ENCODE results near the gene EFCAB5. TPM values are rescaled to one million over a fixed set of nuclear protein-coding genes. Genes with fewer than 3 reads are reported as not detected.
"Not testable (repeated sequence)": the region's sequence is repeated elsewhere in the genome, so short reads cannot be mapped to it uniquely, and the experiment has no call there.

The EFCAB5 gene
- total RNA-seq, 1 experiment from 2014 or later, result 0.07 TPM

- DNase-seq (ENCODE audit: low spot score), result no peak
- in situ Hi-C loops (cut with HindIII; ENCODE audit: low sequenced_read_pairs), result no loop called here
Measured at GRCh38 chr17:30130121-30130520, 188.7 kb downstream of the EFCAB5 start.

GRCh38 chr17:30132615-30133014, 191.2 kb downstream of the EFCAB5 start:
- in situ Hi-C loops (cut with HindIII; ENCODE audit: low sequenced_read_pairs), result no loop called here
- no peak for DNase-seq (ENCODE audit: low spot score)

- no peak for DNase-seq (ENCODE audit: low spot score)
- in situ Hi-C loops (cut with HindIII; ENCODE audit: low sequenced_read_pairs), result no loop called here
Measured at GRCh38 chr17:30133197-30133596, 191.8 kb downstream of the EFCAB5 start.

GRCh38 chr17:30134551-30134950, 193.1 kb downstream of the EFCAB5 start:
- in situ Hi-C loops (cut with HindIII; ENCODE audit: low sequenced_read_pairs), result no loop called here
- DNase-seq (ENCODE audit: low spot score), result no peak

GRCh38 chr17:30137158-30137557, 195.7 kb downstream of the EFCAB5 start:
- in situ Hi-C loops (cut with HindIII; ENCODE audit: low sequenced_read_pairs), result no loop called here

GRCh38 chr17:30147860-30148259, 206.4 kb downstream of the EFCAB5 start:
- in situ Hi-C loops (cut with HindIII; ENCODE audit: low sequenced_read_pairs); DNase-seq (ENCODE audit: low spot score): not testable (repeated sequence)

More at GRCh38 chr17:30137158-30137557, 195.7 kb downstream of the EFCAB5 start:
- no peak for DNase-seq (ENCODE audit: low spot score)

- DNase-seq (ENCODE audit: low spot score), result no peak
- in situ Hi-C loops (cut with HindIII; ENCODE audit: low sequenced_read_pairs), result no loop called here
Measured at GRCh38 chr17:30148376-30148775, 206.9 kb downstream of the EFCAB5 start.

DNA sequence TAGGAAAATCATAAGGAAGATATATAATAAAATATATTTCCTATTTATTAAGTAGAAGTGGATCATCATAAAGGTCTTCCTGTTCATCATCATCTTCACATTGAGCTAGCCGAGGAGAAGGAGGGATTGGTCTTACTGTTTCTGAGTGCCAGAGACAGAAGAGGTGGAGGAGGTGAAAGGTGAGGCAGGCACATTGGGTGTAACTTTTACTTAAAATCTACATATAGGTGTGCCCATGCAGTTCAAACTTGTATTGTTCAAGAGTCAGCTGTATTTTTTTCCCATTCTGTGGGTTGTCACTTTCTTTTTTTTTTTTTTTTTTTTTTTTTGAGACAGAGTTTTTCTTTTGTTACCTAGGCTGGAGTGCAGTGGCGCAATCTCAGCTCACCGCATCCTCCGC, 210.0 kb downstream of the EFCAB5 start:
- DNase-seq (ENCODE audit: low spot score), result no peak
- in situ Hi-C loops (cut with HindIII; ENCODE audit: low sequenced_read_pairs), result no loop called here

DNA sequence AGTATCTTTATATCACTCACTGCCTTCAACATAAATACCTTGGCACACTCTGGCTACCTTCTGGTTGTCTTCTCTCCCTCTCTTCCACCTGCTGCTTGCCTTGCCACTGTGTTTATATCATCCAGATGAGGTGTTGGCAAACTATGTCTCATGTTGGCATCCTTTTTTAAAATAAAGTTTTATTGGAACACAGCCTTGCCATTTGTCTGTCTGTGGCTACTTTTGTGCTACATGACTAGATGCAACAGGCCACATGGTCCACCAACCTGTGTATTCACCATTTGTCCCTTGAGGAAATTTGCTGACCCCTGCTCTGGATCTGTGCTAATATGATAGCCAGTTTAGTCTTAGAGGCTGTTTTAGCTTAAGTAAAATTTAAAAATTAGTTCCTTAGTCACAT, 212.0 kb downstream of the EFCAB5 start:
- in situ Hi-C loops (cut with HindIII; ENCODE audit: low sequenced_read_pairs), result no loop called here
- no peak for DNase-seq (ENCODE audit: low spot score)

DNA sequence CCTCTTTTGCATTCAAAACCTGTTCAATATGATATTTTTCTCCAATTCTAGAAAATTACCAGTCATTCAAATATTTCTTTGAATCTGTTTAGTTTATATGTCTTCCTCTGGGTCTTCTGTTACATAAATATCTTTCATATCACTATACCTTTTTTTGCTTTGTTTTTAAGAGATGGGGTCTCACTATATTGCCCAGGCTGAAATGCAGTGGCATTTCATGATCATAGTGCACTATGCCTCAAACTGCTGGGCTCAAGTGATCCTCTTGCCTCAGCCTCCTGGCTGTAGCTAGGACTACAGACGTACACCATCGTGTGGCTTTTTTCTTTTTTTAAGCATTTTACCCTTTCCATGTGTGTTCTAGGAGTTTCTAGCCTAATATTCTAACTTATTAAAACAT, 214.0 kb downstream of the EFCAB5 start:
- in situ Hi-C loops (cut with HindIII; ENCODE audit: low sequenced_read_pairs), result no loop called here

More for the DNA sequence above, 214.0 kb downstream of the EFCAB5 start:
- no peak for DNase-seq (ENCODE audit: low spot score)

Other genes starting within 250 kb of the EFCAB5 start
- gene SSH2, start 11.4 kb upstream of the EFCAB5 start, total RNA-seq (2014; rRNA removed; shearing (Covaris generic)), result 4.5 and 6.4 TPM in 2 replicates
- gene NSRP1, start 175.2 kb downstream of the EFCAB5 start, total RNA-seq (2014; rRNA removed; shearing (Covaris generic)), result 0.98 and 6.1 TPM in 2 replicates

Measured in G401 (cell line).